K562 (cell line): ENCODE results near the gene ARHGEF6. TPM values are rescaled to one million over a fixed set of nuclear protein-coding genes. Genes with fewer than 3 reads are reported as not detected.

Experiments
- ATAC-seq: fragments of 200-7000 bp; cut with Tn5 transposase; 3 replicates; pipeline ENCODE4 v1.9.1; 2020; ENCODE audit warnings: moderate library complexity
- BruUV-seq: library from RNA; stranded (reverse); fragments of 400-500 nt; replicated peaks from 2 replicates; lab custom pipeline; 2021; lab: Mats Ljungman, UMichigan
- CTCF ChIA-PET: fragments of 300-600 bp; formaldehyde crosslinking; extraction: SDS; loops from one replicate; lab custom pipeline; 2021; ENCODE audit warnings: low intra/inter-chr PET ratio; lab: Yijun Ruan, JAX
- POLR2A ChIA-PET: fragments of 300-600, 350-650 bp; sonication (Branson Sonifier 250); formaldehyde crosslinking; extraction: SDS; loops from one replicate; lab custom pipeline; 2021; ENCODE audit warnings: antibody characterized with exemption, inconsistent platforms; lab: Yijun Ruan, JAX
- DNase-seq, 4 experiments: peaks; one replicate each; pipeline versions ENCODE4 v3.0.0 to v3.0.0-alpha.2; 2011 to 2018; ENCODE audit warnings: low spot score in 3 of 4, mixed read lengths in 3 of 4; ENCODE audit errors: extremely low read depth in 1 of 4
- FAIRE-seq: peaks from 2 replicates; lab custom pipeline; 2011; peaks lifted over from hg19 to GRCh38; lab: Jason Lieb, UNC
- H2AFZ ChIP-seq: 2 replicates; pipeline ENCODE4 v1.6.0; 2011; ENCODE audit warnings: low read depth, low read length, control low read depth, inconsistent platforms
- H3K27ac ChIP-seq: fragments of 200-600 bp; 3 replicates; pipeline ENCODE4 v1.8.0; 2011; ENCODE audit warnings: low read depth, mild to moderate bottlenecking, control low read depth, inconsistent platforms, low read length, moderate library complexity, mixed read lengths; ENCODE audit errors: extremely low read depth
- H3K27me3 ChIP-seq, 2 experiments: fragments of 300-600 bp in 1 of 2; 2 replicates in 1 of 2; 3 replicates in 1 of 2; pipeline versions ENCODE4 v1.6.0 to v1.8.0; 2011; ENCODE audit warnings: inconsistent platforms in 2 of 2, low read length in 2 of 2, mild to moderate bottlenecking in 1 of 2, mixed read lengths in 1 of 2, moderate library complexity in 1 of 2; ENCODE audit not compliant: control insufficient read depth in 2 of 2, insufficient read depth in 2 of 2
- H3K36me3 ChIP-seq: fragments of 300-600 bp; 3 replicates; pipeline ENCODE4 v1.8.0; 2011; ENCODE audit warnings: mild to moderate bottlenecking, low read length, inconsistent platforms; ENCODE audit not compliant: control insufficient read depth, insufficient read depth
- H3K4me1 ChIP-seq, 2 experiments: fragments of 200-600 bp in 1 of 2; replicated peaks in 1 of 2; 2 replicates in 1 of 2; 3 replicates in 1 of 2; pipeline versions ENCODE4 v1.5.1 to v1.8.0; 2011; ENCODE audit warnings: inconsistent platforms in 2 of 2, low read length in 2 of 2, mild to moderate bottlenecking in 1 of 2, mixed read lengths in 1 of 2, moderate library complexity in 1 of 2; ENCODE audit not compliant: control insufficient read depth in 2 of 2, insufficient read depth in 2 of 2
- H3K4me2 ChIP-seq: 2 replicates; pipeline ENCODE4 v1.6.1; 2011; ENCODE audit warnings: low read length, control low read depth, inconsistent platforms, mixed read lengths; ENCODE audit not compliant: insufficient read depth
- H3K4me3 ChIP-seq: fragments of 200-600 bp; sonication (generic), shearing (Covaris generic); 2 replicates; pipeline ENCODE4 v1.5.1; 2016; ENCODE audit warnings: control low read depth, inconsistent platforms
- H3K79me2 ChIP-seq: fragments of 200-600 bp; 3 replicates; pipeline ENCODE4 v1.8.0; 2011; ENCODE audit warnings: low read length, inconsistent platforms; ENCODE audit not compliant: control insufficient read depth, insufficient read depth
- H3K9ac ChIP-seq, 2 experiments: 2 replicates each; pipeline versions ENCODE4 v1.6.0 to v1.6.1; 2011; ENCODE audit warnings: low read depth in 2 of 2, low read length in 2 of 2, control low read depth in 1 of 2, inconsistent platforms in 1 of 2, mild to moderate bottlenecking in 1 of 2, mixed read lengths in 1 of 2; ENCODE audit not compliant: insufficient read depth in 1 of 2
- H3K9me1 ChIP-seq: one replicate; pipeline ENCODE4 v1.6.0; 2011; ENCODE audit warnings: inconsistent platforms, mild to moderate bottlenecking, low read length, moderate library complexity; ENCODE audit not compliant: control insufficient read depth, insufficient read depth
- H3K9me3 ChIP-seq: replicated peaks from 2 replicates; pipeline ENCODE4 v1.5.1; 2011; ENCODE audit warnings: low read depth, low read length, inconsistent platforms; ENCODE audit not compliant: control insufficient read depth, insufficient read depth
- H4K20me1 ChIP-seq: replicated peaks from 2 replicates; pipeline ENCODE4 v1.6.1; 2011; ENCODE audit warnings: low read length, inconsistent platforms, mixed read lengths; ENCODE audit not compliant: control insufficient read depth, insufficient read depth
- CCAR2 ChIP-seq: fragments of 200-400 bp; formaldehyde crosslinking; IDR thresholded peaks from 2 replicates; pipeline ENCODE4 v1.6.1; 2017; ENCODE audit warnings: mild to moderate bottlenecking, low read depth, low read length
- CTBP1 ChIP-seq: fragments of 450-650 bp; IDR thresholded peaks from 2 replicates; pipeline ENCODE4 v1.6.1; 2016; ENCODE audit warnings: borderline replicate concordance
- HDAC8 ChIP-seq: fragments of 450-650 bp; IDR thresholded peaks from 2 replicates; pipeline ENCODE4 v1.6.1; 2016; ENCODE audit warnings: mild to moderate bottlenecking, missing genetic modification characterization, moderate library complexity, missing compliant biosample characterization
- MTA1 ChIP-seq: fragments of 450-650 bp; IDR thresholded peaks from 2 replicates; pipeline ENCODE4 v1.6.1; 2017; ENCODE audit warnings: borderline replicate concordance
- RAD51 ChIP-seq: fragments of 450-650 bp; IDR thresholded peaks from 2 replicates; pipeline ENCODE4 v1.7.1; 2016; ENCODE audit warnings: low read depth, mild to moderate bottlenecking, borderline replicate concordance
- ZNF197 ChIP-seq: fragments of 200-800 bp; sonication (Bioruptor generic); IDR thresholded peaks from 2 replicates; pipeline ENCODE4 v1.6.1; 2016; ENCODE audit warnings: low read depth, missing genetic modification characterization, missing compliant biosample characterization
- ZNF23 ChIP-seq: fragments of 250-450 bp; sonication (Bioruptor Pico); IDR thresholded peaks from 2 replicates; pipeline ENCODE4 v1.4.0; 2020; ENCODE audit warnings: mild to moderate bottlenecking
- WGBS: fragments of 100-300 bp; shearing (Covaris generic); methylation state at CpG from one replicate; pipeline ENCODE4 v1.1.6; 2016; ENCODE audit warnings: low coverage, mixed read lengths; ENCODE audit not compliant: insufficient coverage; ENCODE audit errors: missing lambda C conversion rate; 5-methylcytosine and 5-hydroxymethylcytosine counted together
- in situ Hi-C: fragments of 300-500 bp; cut with MboI; formaldehyde crosslinking; loops from 4 replicates; pipeline ENCODE4 v1.15.0; 2018; ENCODE audit warnings: inconsistent platforms, mixed read lengths
- intact Hi-C: fragments of 100-400 bp; cut with micrococcal nuclease; formaldehyde crosslinking; loops from 2 replicates; pipeline ENCODE4 v1.14.2; 2022
- polyA plus RNA-seq, 8 experiments: library from polyadenylated mRNA; depleted of rRNA in 4 of 8; stranded (reverse) in 5 of 8; unstranded in 3 of 8; fragments of >200 nt; fragmentation: Nextera tagmentation in 2 of 8; fragmentation: Illumina TruSeq in 1 of 8; extraction: Ambion mirVana in 2 of 8; extraction: Trizol in 1 of 8; gene quantifications; 2 replicates each; pipeline versions ENCODE4 v1.2.1 to v1.2.3, GENCODE V29; 2011 to 2014; ENCODE audit warnings: inconsistent platforms in 1 of 8, missing spikeins in 1 of 8
- total RNA-seq, 7 experiments: library from RNA; depleted of rRNA in 6 of 7; stranded (reverse); fragments of >200 nt in 6 of 7; fragmentation: Illumina TruSeq in 2 of 7; extraction: Trizol in 2 of 7; gene quantifications; 2 replicates each; pipeline versions ENCODE4 v1.2.1 to v1.2.3, GENCODE V29; 2011 to 2021; ENCODE audit warnings: low replicate concordance in 1 of 7
- TF ChIP-seq, protein P1 (sequence below): fragments of 250-450 bp; sonication (Bioruptor Pico); IDR thresholded peaks from 2 replicates; pipeline ENCODE4 v1.4.0; 2020

Gene ARHGEF6
- total and polyA plus RNA-seq, 9 of the 15 experiments (the other 6 are each of a cell fraction or from before 2014, with no cell fraction given), result 2.9 to 22.1 (median 13.3) TPM

- H3K9ac ChIP-seq, result no peak overlapping the region
- ChIA-PET POLR2A (no interaction called here), CTCF (no interaction called here)
- no TSS peak for BruUV-seq
- TF ChIP-seq, protein P1, sequence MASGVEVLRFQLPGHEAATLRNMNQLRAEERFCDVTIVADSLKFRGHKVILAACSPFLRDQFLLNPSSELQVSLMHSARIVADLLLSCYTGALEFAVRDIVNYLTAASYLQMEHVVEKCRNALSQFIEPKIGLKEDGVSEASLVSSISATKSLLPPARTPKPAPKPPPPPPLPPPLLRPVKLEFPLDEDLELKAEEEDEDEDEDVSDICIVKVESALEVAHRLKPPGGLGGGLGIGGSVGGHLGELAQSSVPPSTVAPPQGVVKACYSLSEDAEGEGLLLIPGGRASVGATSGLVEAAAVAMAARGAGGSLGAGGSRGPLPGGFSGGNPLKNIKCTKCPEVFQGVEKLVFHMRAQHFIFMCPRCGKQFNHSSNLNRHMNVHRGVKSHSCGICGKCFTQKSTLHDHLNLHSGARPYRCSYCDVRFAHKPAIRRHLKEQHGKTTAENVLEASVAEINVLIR (CRISPR knock-in tag), result no peak
- TF ChIP-seq ZNF197 (no peak), MTA1 (no peak), CTBP1 (no peak), ZNF23 (CRISPR knock-in tag) (no peak), CCAR2 (no peak), HDAC8 (no peak), RAD51 (no peak)
- WGBS, result 0% methylated on average over 2 of the region's 2 CpGs
- ATAC-seq, result no peak
- H3K9me3 ChIP-seq, result no peaks in the 10 kb centered on the region
- no peak for DNase-seq
- H3K79me2 ChIP-seq, result no peaks in the 10 kb centered on the region
- no peaks in the 10 kb centered on the region for H3K36me3 ChIP-seq
- H3K27me3 ChIP-seq, result peaks cover 9 to 10% of the 10 kb centered on the region in 2 experiments; a peak in 3 of 5 replicates
- H4K20me1 ChIP-seq, result no peaks in the 10 kb centered on the region
- H2AFZ ChIP-seq, result no peak overlapping the region
- H3K9me1 ChIP-seq, result no peaks in the 10 kb centered on the region
- no peak overlapping the region for H3K27ac ChIP-seq
- in situ Hi-C loops (no loop called here), intact Hi-C loops (no loop called here)
- H3K4me1 ChIP-seq, result no peaks in the 10 kb centered on the region
- no peak for FAIRE-seq
- no peak overlapping the region for H3K4me2 ChIP-seq
- H3K4me3 ChIP-seq, result no peak overlapping the region
Observed at GRCh38 chrX:136662104-136662503, 118.6 kb downstream of the ARHGEF6 start.
